Esophagus muscularis mucosa (tissue), 4 donors: ENCODE measurements around the gene LSM14B.

Experiments used
- EP300 ChIP-seq: sonication (generic); formaldehyde crosslinking; IDR thresholded peaks from one replicate; pipeline ENCODE4 v1.6.1; 2017; ENCODE audit warnings: antibody characterized with exemption
- POLR2A ChIP-seq: fragments of 450-650 bp; IDR thresholded peaks from one replicate; pipeline ENCODE4 v1.6.1; 2017; ENCODE audit warnings: antibody characterized with exemption, moderate library complexity, mild to moderate bottlenecking, low read depth
- POLR2AphosphoS5 ChIP-seq, 2 donors: sonication (generic); formaldehyde crosslinking; IDR thresholded peaks; one replicate each; pipeline ENCODE4 v1.6.1; 2017; ENCODE audit warnings: antibody characterized with exemption in 2 of 2
- TF ChIP-seq, protein P1 (sequence below), 3 experiments: fragments of 200-600 bp in 2 of 3; fragments of 450-650 bp in 1 of 3; sonication (generic) in 2 of 3; IDR thresholded peaks; one replicate each; pipeline ENCODE4 v1.5.1; 2017 to 2019; ENCODE audit warnings: antibody characterized with exemption in 3 of 3, mild to moderate bottlenecking in 2 of 3, moderate library complexity in 1 of 3

DNA sequence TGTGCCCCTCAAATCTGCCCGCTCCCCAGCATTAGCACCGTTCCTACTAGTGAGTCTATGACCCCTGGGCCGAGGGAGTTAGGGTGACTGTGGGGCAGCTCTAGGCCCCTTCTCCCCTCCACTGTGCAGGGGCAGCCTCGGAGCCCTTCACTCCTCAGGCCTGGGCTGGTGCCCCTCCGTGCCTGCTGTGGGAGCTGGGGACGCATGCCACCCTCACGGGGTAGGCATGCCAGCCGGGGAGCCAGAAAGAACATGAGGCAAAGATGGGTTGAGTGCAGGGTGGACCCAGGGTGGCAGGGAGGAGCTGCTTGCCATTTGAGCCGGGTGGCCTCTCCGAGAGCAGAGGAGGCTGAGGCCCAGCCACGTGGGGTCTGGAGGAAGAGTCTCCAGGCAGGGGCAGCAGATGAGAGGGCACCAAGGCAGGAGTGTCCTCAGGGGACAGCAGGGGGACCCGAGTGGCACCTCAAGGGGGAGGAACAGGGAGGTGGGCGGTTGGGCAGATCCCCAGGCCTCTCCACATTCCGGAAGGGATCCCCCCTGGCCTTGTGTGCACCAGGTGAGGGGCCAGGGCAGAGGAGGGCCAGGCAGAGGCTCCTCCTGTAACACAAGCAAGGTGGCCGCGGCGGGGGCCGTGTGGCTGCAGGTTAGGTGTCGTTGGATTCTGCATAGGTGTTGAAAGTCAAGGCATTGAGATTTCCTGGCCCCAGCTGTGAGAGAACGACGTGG, 18.6 kb upstream of the LSM14B start:
- no peak for TF ChIP-seq POLR2A
- no peak for TF ChIP-seq POLR2AphosphoS5 (IDR thresholded peaks at IDR 0.05)
- TF ChIP-seq, protein P1, sequence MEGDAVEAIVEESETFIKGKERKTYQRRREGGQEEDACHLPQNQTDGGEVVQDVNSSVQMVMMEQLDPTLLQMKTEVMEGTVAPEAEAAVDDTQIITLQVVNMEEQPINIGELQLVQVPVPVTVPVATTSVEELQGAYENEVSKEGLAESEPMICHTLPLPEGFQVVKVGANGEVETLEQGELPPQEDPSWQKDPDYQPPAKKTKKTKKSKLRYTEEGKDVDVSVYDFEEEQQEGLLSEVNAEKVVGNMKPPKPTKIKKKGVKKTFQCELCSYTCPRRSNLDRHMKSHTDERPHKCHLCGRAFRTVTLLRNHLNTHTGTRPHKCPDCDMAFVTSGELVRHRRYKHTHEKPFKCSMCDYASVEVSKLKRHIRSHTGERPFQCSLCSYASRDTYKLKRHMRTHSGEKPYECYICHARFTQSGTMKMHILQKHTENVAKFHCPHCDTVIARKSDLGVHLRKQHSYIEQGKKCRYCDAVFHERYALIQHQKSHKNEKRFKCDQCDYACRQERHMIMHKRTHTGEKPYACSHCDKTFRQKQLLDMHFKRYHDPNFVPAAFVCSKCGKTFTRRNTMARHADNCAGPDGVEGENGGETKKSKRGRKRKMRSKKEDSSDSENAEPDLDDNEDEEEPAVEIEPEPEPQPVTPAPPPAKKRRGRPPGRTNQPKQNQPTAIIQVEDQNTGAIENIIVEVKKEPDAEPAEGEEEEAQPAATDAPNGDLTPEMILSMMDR (IDR thresholded peaks at IDR 0.05) = no peak
- TF ChIP-seq EP300 = no peak
